HepG2 (cell line): ENCODE measurements around the gene POFUT2. TPM values are rescaled to one million over a fixed set of nuclear protein-coding genes. Genes with fewer than 3 reads are reported as not detected.

ENCODE experiments used
- MED8 ChIP-seq: sonication (generic); formaldehyde crosslinking; IDR thresholded peaks from 2 replicates; pipeline ENCODE4 v1.8.1; 2023; ENCODE audit warnings: mild to moderate bottlenecking, missing genetic modification reagents; ENCODE audit not compliant: insufficient replicate concordance
- NCOA5 ChIP-seq: sonication (generic); formaldehyde crosslinking; IDR thresholded peaks from 2 replicates; pipeline ENCODE4 v1.4.0; 2020; ENCODE audit warnings: missing genetic modification reagents
- NR1H2 ChIP-seq: sonication (generic); formaldehyde crosslinking; IDR thresholded peaks from 2 replicates; pipeline ENCODE4 v1.8.1; 2022; ENCODE audit warnings: low read depth, missing genetic modification reagents, borderline replicate concordance
- RCOR2 ChIP-seq: IDR thresholded peaks from 2 replicates; pipeline ENCODE4 v1.6.1; 2016; ENCODE audit warnings: missing biosample characterization, missing genetic modification reagents
- REST ChIP-seq, 2 experiments: IDR thresholded peaks; 2 replicates each; pipeline ENCODE4 v1.6.1; 2011 to 2012; ENCODE audit warnings: low read length in 2 of 2, borderline replicate concordance in 1 of 2, low read depth in 1 of 2, mild to moderate bottlenecking in 1 of 2, moderate library complexity in 1 of 2
- YEATS4 ChIP-seq: sonication (generic); formaldehyde crosslinking; IDR thresholded peaks from 2 replicates; pipeline ENCODE4 v1.4.0; 2020; ENCODE audit warnings: missing genetic modification reagents, borderline replicate concordance
- ZBTB26 ChIP-seq: IDR thresholded peaks from 2 replicates; pipeline ENCODE4 v1.6.1; 2016; ENCODE audit warnings: missing compliant biosample characterization, missing genetic modification reagents, borderline replicate concordance
- ZBTB7B ChIP-seq: sonication (generic); formaldehyde crosslinking; IDR thresholded peaks from 2 replicates; pipeline ENCODE4 v1.4.0; 2020; ENCODE audit warnings: missing genetic modification reagents
- ZFP36 ChIP-seq: fragments of 150-350 bp; IDR thresholded peaks from 2 replicates; pipeline ENCODE4 v1.6.1; 2018; ENCODE audit warnings: borderline replicate concordance, low read length, low read depth; ENCODE audit not compliant: partially characterized antibody
- ZNF850 ChIP-seq: sonication (generic); formaldehyde crosslinking; conservative IDR thresholded peaks from 2 replicates; pipeline ENCODE4 v1.9.0; 2021; ENCODE audit warnings: mild to moderate bottlenecking, missing genetic modification reagents
- polyA plus RNA-seq, 8 experiments: library from polyadenylated mRNA; depleted of rRNA in 3 of 8; stranded (reverse) in 7 of 8; unstranded in 1 of 8; fragments of >200 nt; fragmentation: Illumina TruSeq in 4 of 8; extraction: Trizol in 4 of 8; gene quantifications; 2 replicates each; pipeline versions ENCODE4 v1.2.1 to v1.2.3, GENCODE V29; 2011 to 2016; ENCODE audit warnings: low read depth in 4 of 8, missing spikeins in 1 of 8, mixed read lengths in 1 of 8; ENCODE audit not compliant: insufficient read depth in 1 of 8
- total RNA-seq, 5 experiments: library from RNA; depleted of rRNA; stranded (reverse); fragments of >200 nt; fragmentation: Illumina TruSeq; extraction: Trizol; gene quantifications; 2 replicates each; pipeline ENCODE4 v1.2.3, GENCODE V29; 2016; ENCODE audit warnings: low read depth in 1 of 5
- TF ChIP-seq, protein P1 (sequence below): sonication (generic); formaldehyde crosslinking; conservative IDR thresholded peaks from 2 replicates; pipeline ENCODE4 v1.5.0; 2020; ENCODE audit warnings: missing genetic modification reagents
- TF ChIP-seq, protein P2 (sequence below): sonication (generic); formaldehyde crosslinking; IDR thresholded peaks from 2 replicates; pipeline ENCODE4 v1.4.0; 2020; ENCODE audit warnings: missing genetic modification reagents
- TF ChIP-seq, protein P3 (sequence below): sonication (generic); formaldehyde crosslinking; IDR thresholded peaks from 2 replicates; pipeline ENCODE4 v1.8.0; 2022; ENCODE audit warnings: mild to moderate bottlenecking, missing genetic modification reagents

Gene POFUT2
- total and polyA plus RNA-seq, 2 of the 13 experiments (the other 11 are each of a cell fraction or from before 2014, with no cell fraction given), result 22.8 to 24.0 TPM

GRCh38 chr21:45306832-45307571 lies 19.3 kb upstream of the POFUT2 start (continued):
- TF ChIP-seq MED8 (CRISPR knock-in tag) (peak; percentile 47), ZNF850 (no peak), NCOA5 (CRISPR knock-in tag) (no peak), RCOR2 (CRISPR knock-in tag) (0 out of 2 replicates have a peak, but pooled peaks have one; percentile 28), NR1H2 (no peak), REST (IDR thresholded peaks at IDR 0.05; ENCODE audit: borderline replicate concordance in 1 of 2, low read depth in 1 of 2, low read length in 2 of 2) (no peak), ZBTB26 (no peak), YEATS4 (CRISPR knock-in tag) (peak; percentile 75), ZBTB7B (CRISPR knock-in tag) (peak; percentile 82), ZFP36 (no peak)
- TF ChIP-seq, protein P1, sequence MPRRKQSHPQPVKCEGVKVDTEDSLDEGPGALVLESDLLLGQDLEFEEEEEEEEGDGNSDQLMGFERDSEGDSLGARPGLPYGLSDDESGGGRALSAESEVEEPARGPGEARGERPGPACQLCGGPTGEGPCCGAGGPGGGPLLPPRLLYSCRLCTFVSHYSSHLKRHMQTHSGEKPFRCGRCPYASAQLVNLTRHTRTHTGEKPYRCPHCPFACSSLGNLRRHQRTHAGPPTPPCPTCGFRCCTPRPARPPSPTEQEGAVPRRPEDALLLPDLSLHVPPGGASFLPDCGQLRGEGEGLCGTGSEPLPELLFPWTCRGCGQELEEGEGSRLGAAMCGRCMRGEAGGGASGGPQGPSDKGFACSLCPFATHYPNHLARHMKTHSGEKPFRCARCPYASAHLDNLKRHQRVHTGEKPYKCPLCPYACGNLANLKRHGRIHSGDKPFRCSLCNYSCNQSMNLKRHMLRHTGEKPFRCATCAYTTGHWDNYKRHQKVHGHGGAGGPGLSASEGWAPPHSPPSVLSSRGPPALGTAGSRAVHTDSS (CRISPR knock-in tag), result peak; percentile 88; the same call in 1 of the 2 replicates
- TF ChIP-seq, protein P2, sequence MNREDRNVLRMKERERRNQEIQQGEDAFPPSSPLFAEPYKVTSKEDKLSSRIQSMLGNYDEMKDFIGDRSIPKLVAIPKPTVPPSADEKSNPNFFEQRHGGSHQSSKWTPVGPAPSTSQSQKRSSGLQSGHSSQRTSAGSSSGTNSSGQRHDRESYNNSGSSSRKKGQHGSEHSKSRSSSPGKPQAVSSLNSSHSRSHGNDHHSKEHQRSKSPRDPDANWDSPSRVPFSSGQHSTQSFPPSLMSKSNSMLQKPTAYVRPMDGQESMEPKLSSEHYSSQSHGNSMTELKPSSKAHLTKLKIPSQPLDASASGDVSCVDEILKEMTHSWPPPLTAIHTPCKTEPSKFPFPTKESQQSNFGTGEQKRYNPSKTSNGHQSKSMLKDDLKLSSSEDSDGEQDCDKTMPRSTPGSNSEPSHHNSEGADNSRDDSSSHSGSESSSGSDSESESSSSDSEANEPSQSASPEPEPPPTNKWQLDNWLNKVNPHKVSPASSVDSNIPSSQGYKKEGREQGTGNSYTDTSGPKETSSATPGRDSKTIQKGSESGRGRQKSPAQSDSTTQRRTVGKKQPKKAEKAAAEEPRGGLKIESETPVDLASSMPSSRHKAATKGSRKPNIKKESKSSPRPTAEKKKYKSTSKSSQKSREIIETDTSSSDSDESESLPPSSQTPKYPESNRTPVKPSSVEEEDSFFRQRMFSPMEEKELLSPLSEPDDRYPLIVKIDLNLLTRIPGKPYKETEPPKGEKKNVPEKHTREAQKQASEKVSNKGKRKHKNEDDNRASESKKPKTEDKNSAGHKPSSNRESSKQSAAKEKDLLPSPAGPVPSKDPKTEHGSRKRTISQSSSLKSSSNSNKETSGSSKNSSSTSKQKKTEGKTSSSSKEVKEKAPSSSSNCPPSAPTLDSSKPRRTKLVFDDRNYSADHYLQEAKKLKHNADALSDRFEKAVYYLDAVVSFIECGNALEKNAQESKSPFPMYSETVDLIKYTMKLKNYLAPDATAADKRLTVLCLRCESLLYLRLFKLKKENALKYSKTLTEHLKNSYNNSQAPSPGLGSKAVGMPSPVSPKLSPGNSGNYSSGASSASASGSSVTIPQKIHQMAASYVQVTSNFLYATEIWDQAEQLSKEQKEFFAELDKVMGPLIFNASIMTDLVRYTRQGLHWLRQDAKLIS (CRISPR knock-in tag), result no peak
- TF ChIP-seq, protein P3, sequence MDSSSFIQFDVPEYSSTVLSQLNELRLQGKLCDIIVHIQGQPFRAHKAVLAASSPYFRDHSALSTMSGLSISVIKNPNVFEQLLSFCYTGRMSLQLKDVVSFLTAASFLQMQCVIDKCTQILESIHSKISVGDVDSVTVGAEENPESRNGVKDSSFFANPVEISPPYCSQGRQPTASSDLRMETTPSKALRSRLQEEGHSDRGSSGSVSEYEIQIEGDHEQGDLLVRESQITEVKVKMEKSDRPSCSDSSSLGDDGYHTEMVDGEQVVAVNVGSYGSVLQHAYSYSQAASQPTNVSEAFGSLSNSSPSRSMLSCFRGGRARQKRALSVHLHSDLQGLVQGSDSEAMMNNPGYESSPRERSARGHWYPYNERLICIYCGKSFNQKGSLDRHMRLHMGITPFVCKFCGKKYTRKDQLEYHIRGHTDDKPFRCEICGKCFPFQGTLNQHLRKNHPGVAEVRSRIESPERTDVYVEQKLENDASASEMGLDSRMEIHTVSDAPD (CRISPR knock-in tag), result 0 out of 2 replicates have a peak, but pooled peaks have one; percentile 61
